Right lobe of liver (tissue), 6 donors: ENCODE results near the gene DENND6A. TPM values are rescaled to one million over a fixed set of nuclear protein-coding genes. Genes with fewer than 3 reads are reported as not detected.
"Not testable (repeated sequence)": the region's sequence is repeated elsewhere in the genome, so short reads cannot be mapped to it uniquely, and the experiment has no call there.

Experiments
- ATAC-seq, 4 donors: fragments of 200-7000 bp; cut with Tn5 transposase; one replicate each; pipeline ENCODE4 v1.9.1; 2020; ENCODE audit warnings: mild to moderate bottlenecking in 4 of 4, moderate library complexity in 4 of 4
- DNase-seq, 3 donors: peaks; one replicate each; pipeline ENCODE4 v3.0.0-alpha.2; 2020
- H3K27ac ChIP-seq, 3 donors: fragments of 200-600 bp; one replicate each; pipeline ENCODE4 v1.8.0; 2022
- H3K27me3 ChIP-seq, 2 donors: fragments of 200-600 bp; one replicate each; pipeline ENCODE4 v1.8.0; 2022
- H3K36me3 ChIP-seq, 4 donors: fragments of 200-600 bp; sonication (generic) in 1 of 4; one replicate each; pipeline versions ENCODE4 v1.5.1 to v1.8.0; 2017 to 2022; ENCODE audit warnings: control low read depth in 1 of 4
- H3K4me1 ChIP-seq, 4 donors: fragments of 200-600 bp; sonication (generic) in 1 of 4; one replicate each; pipeline versions ENCODE4 v1.5.1 to v1.8.0; 2017 to 2022; ENCODE audit warnings: control low read depth in 1 of 4
- H3K4me3 ChIP-seq, 3 donors: fragments of 200-600 bp; one replicate each; pipeline ENCODE4 v1.8.0; 2022
- H3K9me3 ChIP-seq, 4 donors: fragments of 200-600 bp; sonication (generic) in 1 of 4; one replicate each; pipeline versions ENCODE4 v1.5.1 to v1.8.0; 2017 to 2022; ENCODE audit warnings: control low read depth in 1 of 4
- CTCF ChIP-seq, 4 donors: fragments of 200-600 bp in 3 of 4; fragments of 450-650 bp in 1 of 4; IDR thresholded peaks; one replicate each; pipeline versions ENCODE4 v1.5.1 to v1.8.0; 2016 to 2022; ENCODE audit warnings: antibody characterized with exemption in 4 of 4, mild to moderate bottlenecking in 2 of 4
- POLR2A ChIP-seq: fragments of 450-650 bp; IDR thresholded peaks from one replicate; pipeline ENCODE4 v1.6.1; 2017; ENCODE audit warnings: antibody characterized with exemption, mild to moderate bottlenecking
- WGBS: methylation state at CpG from one replicate; pipeline ENCODE4 v1.1.6; 2018; ENCODE audit warnings: low coverage, low lambda C conversion rate; ENCODE audit not compliant: insufficient coverage; ENCODE audit errors: missing lambda C conversion rate; 5-methylcytosine and 5-hydroxymethylcytosine counted together
- intact Hi-C, 2 donors: fragments of 100-400 bp; cut with DNase I; formaldehyde crosslinking; loops; one replicate each; pipeline versions ENCODE4 v1.11.2 to v1.14.1; 2022
- total RNA-seq, 6 experiments: library from RNA; depleted of rRNA in 2 of 6; stranded (reverse); fragments of >200 nt in 2 of 6; fragmentation: NEBNext Ultra II Directional in 3 of 6; extraction: Animal tissue kit (Norgen Biotek cat#: 25700) in 3 of 6; gene quantifications; one replicate each; pipeline versions ENCODE4 v1.1.0 to v1.2.4, GENCODE V29; 2016 to 2023
- donor health status: DM: no; HTN: yes; CAD: no.
- donor health status: DM: no; HTN: no; CAD: no.
- donor health status: DM: no; HTN: no; CAD: no.
- donor health status: DM: no; HTN: yes; CAD: no.
- donor health status: DM: no; HTN: yes; CAD: no.

DENND6A gene
- total RNA-seq, 6 experiments from 2014 or later, result 5.5 to 11.0 (median 9.2) TPM

- Histone ChIP-seq H3K4me1 (no peaks in the 10 kb centered on the region), H3K9me3 (no peaks in the 10 kb centered on the region), H3K4me3 (no peak overlapping the region), H3K36me3 (peaks cover 0 to 11% (median 4%) of the 10 kb centered on the region in 4 donors), H3K27me3 (no peaks in the 10 kb centered on the region), H3K27ac (no peak overlapping the region)
- 86% methylated on average over 2 of the region's 2 CpGs for WGBS
- ATAC-seq (no peak), DNase-seq (no peak)
- intact Hi-C loops, result no loop called here
- TF ChIP-seq CTCF (IDR thresholded peaks at IDR 0.05), result no peak
- TF ChIP-seq POLR2A, result no peak
Measured at GRCh38 chr3:57647292-57647940, 45.5 kb downstream of the DENND6A start.

- no peak for TF ChIP-seq POLR2A
- TF ChIP-seq CTCF (IDR thresholded peaks at IDR 0.05), result peak in 2 of 4 donors; percentile 13 to 16
- Histone ChIP-seq H3K36me3 (peaks cover 0 to 11% (median 4%) of the 10 kb centered on the region in 4 donors), H3K4me1 (no peaks in the 10 kb centered on the region), H3K27me3 (no peaks in the 10 kb centered on the region), H3K27ac (no peak overlapping the region), H3K9me3 (no peaks in the 10 kb centered on the region), H3K4me3 (no peak overlapping the region)
- DNase-seq (no peak), ATAC-seq (peak; percentile 35 to 74 (median 70))
- 90% methylated on average over 2 of the region's 2 CpGs for WGBS
- intact Hi-C loops, result no loop called here
Measured at GRCh38 chr3:57646723-57647122, 46.2 kb downstream of the DENND6A start.

DNA sequence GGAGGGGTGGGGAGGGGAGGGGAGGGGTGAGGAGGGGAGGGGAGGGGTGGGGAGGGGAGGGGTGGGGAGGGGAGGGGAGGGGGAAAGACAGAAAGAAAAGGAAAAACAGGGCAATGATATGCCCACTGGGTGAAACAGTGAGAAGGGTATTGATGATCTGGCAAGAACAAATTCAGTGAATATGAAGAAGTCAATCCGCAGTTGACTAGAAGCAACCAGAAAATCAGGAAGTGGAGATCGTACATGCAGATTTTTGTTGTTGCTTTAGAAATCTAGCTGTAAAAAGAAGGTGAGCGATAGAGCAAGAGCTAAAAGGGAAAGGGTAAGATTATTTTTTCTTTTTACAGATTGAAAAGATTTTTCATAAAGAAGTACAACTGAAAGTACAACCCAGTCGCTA is 48.1 kb downstream of the DENND6A start:
- Histone ChIP-seq H3K27ac (no peak overlapping the region), H3K36me3 (peaks cover 0 to 14% (median 4%) of the 10 kb centered on the region in 4 donors), H3K4me1 (no peaks in the 10 kb centered on the region), H3K27me3 (no peaks in the 10 kb centered on the region), H3K4me3 (no peak overlapping the region), H3K9me3 (no peaks in the 10 kb centered on the region)
- TF ChIP-seq POLR2A (no peak), CTCF (IDR thresholded peaks at IDR 0.05) (no peak)
- DNase-seq (no peak), ATAC-seq (no peak)
- intact Hi-C loops, result no loop called here
- WGBS, result 87% methylated on average over 4 of the region's 4 CpGs

GRCh38 chr3:57637391-57637790 is 55.5 kb downstream of the DENND6A start:
- no peaks in the 10 kb centered on the region for H3K4me1 ChIP-seq
- DNase-seq, result no peak
- H3K4me3 ChIP-seq, result no peak overlapping the region
- H3K9me3 ChIP-seq, result no peaks in the 10 kb centered on the region
- peaks cover 0 to 29% (median 3%) of the 10 kb centered on the region in 4 donors for H3K36me3 ChIP-seq
- no peak for ATAC-seq
- H3K27me3 ChIP-seq, result no peaks in the 10 kb centered on the region
- intact Hi-C loops, result no loop called here
- H3K27ac ChIP-seq, result no peak overlapping the region
- TF ChIP-seq CTCF (IDR thresholded peaks at IDR 0.05) (no peak), POLR2A (no peak)

DNA sequence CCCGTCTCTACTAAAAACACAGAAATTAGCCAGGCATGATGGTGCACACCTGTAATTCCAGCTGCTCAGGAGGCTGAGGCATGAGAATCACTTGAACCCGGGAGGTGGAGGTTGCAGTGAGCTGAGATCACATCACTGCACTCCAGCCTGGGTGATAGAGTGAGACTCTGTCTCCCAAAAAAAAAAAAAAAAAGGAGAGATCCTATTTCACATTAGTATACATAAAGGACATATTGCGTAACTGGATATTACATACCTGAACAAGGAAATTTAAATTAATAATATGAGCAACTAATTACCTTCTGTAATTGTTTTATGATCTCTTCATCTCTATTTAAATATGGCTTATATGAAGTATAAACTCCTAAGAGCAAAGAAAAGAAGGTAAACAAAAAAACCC is 58.6 kb downstream of the DENND6A start:
- DNase-seq, ATAC-seq, intact Hi-C loops, H3K9me3 ChIP-seq, H3K27me3 ChIP-seq, H3K4me1 ChIP-seq, H3K27ac ChIP-seq, H3K4me3 ChIP-seq: not testable (repeated sequence)
- H3K36me3 ChIP-seq, result peaks cover 0 to 34% (median 7%) of the 10 kb centered on the region in 4 donors
- WGBS, result 100% methylated on average over 2 of the region's 3 CpGs
